RWPE2 (cell line): ENCODE data around the gene TLK1.

Experiments used
- ATAC-seq: fragments of 200-7000 bp; cut with Tn5 transposase; 3 replicates; pipeline ENCODE4 v1.9.1; 2021; ENCODE audit warnings: low read depth
- DNase-seq: peaks from one replicate; pipeline ENCODE4 v3.0.0-alpha.2; 2020; ENCODE audit warnings: low spot score
- H3K27ac ChIP-seq: fragments of 450-650 bp; 2 replicates; pipeline ENCODE4 v1.5.1; 2017; ENCODE audit warnings: mild to moderate bottlenecking; ENCODE audit not compliant: poor library complexity, severe bottlenecking
- H3K27me3 ChIP-seq: fragments of 250-450 bp; sonication (Bioruptor Pico); 2 replicates; pipeline ENCODE4 v1.5.1; 2021; ENCODE audit warnings: mild to moderate bottlenecking, moderate library complexity; ENCODE audit not compliant: insufficient read depth, poor library complexity, severe bottlenecking
- H3K36me3 ChIP-seq: fragments of 250-450 bp; sonication (Bioruptor Pico); 2 replicates; pipeline ENCODE4 v1.5.1; 2020; ENCODE audit warnings: low read depth, mild to moderate bottlenecking, moderate library complexity
- H3K4me1 ChIP-seq: fragments of 250-450 bp; sonication (Bioruptor Pico); 2 replicates; pipeline ENCODE4 v1.5.1; 2021; ENCODE audit warnings: mild to moderate bottlenecking, moderate library complexity; ENCODE audit not compliant: insufficient read depth, poor library complexity, severe bottlenecking
- H3K4me3 ChIP-seq: fragments of 250-450 bp; sonication (Bioruptor Pico); 2 replicates; pipeline ENCODE4 v1.5.1; 2021; ENCODE audit warnings: mild to moderate bottlenecking, moderate library complexity; ENCODE audit not compliant: severe bottlenecking
- H3K9me3 ChIP-seq: fragments of 250-450 bp; sonication (Bioruptor Pico); 2 replicates; pipeline ENCODE4 v1.5.1; 2021; ENCODE audit warnings: mild to moderate bottlenecking, moderate library complexity; ENCODE audit not compliant: severe bottlenecking
- TF ChIP-seq, protein P1 (sequence below): fragments of 450-650 bp; IDR thresholded peaks from one replicate; pipeline ENCODE4 v1.5.1; 2017; ENCODE audit warnings: mild to moderate bottlenecking, moderate library complexity; ENCODE audit not compliant: poor library complexity, severe bottlenecking

Gene TLK1

DNA sequence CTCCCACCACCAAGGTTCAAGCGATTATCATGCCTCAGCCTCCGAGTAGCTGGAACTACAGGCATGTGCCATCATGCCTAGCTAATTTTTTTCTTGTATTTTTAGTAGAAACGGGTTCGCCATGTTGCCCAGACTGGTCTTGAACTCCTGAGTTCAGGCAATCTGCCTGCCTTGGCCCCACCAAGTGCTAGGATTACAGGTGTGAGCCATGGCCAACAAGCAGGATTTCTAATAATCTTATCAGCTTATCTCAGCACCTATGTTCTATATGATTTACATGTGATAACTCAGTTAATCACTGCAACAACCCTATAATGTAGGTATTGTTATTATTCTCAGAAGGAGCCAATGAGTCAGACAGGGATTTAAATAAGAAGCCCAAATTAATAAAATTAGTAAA lies 151.3 kb downstream of the TLK1 start:
- Histone ChIP-seq H3K36me3 (peaks cover 67% of the 10 kb centered on the region), H3K27me3 (no peaks in the 10 kb centered on the region)
- no peak for ATAC-seq

DNA sequence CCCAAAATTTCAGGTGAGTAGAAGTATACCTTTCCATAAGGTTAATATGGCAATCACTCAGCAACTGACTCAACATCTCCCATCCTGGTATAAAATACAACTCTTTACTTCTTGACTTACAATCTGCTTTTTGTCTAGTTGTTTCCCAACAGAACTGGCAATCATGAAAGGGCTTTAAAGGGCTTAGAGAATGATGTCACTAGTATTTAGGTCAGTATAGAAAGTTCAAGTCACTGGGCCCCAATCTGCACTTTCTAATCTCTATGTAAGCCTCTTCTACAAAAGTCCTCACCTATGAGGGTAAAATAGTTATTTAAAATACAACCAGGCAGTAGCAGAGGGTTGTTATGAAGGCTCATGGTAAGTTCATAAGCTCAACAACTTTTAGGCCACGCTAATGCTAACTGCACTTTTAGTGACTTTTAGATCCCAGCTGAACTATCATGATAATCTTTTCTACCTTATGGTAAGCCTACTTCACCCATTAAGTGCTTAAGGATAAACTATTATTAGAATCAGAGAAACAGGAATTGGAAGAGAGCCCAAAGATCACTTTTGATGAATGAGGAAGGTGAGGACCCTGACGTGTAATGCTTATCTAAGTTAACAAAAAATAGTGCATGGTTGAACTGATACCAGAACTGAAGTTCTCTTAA lies 152.0 kb downstream of the TLK1 start:
- no peaks in the 10 kb centered on the region for H3K4me1 ChIP-seq
- peaks cover 64% of the 10 kb centered on the region for H3K36me3 ChIP-seq
- no peaks in the 10 kb centered on the region for H3K9me3 ChIP-seq
- TF ChIP-seq, protein P1, sequence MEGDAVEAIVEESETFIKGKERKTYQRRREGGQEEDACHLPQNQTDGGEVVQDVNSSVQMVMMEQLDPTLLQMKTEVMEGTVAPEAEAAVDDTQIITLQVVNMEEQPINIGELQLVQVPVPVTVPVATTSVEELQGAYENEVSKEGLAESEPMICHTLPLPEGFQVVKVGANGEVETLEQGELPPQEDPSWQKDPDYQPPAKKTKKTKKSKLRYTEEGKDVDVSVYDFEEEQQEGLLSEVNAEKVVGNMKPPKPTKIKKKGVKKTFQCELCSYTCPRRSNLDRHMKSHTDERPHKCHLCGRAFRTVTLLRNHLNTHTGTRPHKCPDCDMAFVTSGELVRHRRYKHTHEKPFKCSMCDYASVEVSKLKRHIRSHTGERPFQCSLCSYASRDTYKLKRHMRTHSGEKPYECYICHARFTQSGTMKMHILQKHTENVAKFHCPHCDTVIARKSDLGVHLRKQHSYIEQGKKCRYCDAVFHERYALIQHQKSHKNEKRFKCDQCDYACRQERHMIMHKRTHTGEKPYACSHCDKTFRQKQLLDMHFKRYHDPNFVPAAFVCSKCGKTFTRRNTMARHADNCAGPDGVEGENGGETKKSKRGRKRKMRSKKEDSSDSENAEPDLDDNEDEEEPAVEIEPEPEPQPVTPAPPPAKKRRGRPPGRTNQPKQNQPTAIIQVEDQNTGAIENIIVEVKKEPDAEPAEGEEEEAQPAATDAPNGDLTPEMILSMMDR, result no peak
- no peaks in the 10 kb centered on the region for H3K27me3 ChIP-seq
- H3K4me3 ChIP-seq, result no peak overlapping the region
- no peak overlapping the region for H3K27ac ChIP-seq
- ATAC-seq, result no peak
- no peak for DNase-seq

More for the DNA sequence above, 151.3 kb downstream of the TLK1 start:
- no peaks in the 10 kb centered on the region for H3K4me1 ChIP-seq
- H3K4me3 ChIP-seq, result no peak overlapping the region
- TF ChIP-seq, protein P1, result no peak
- H3K27ac ChIP-seq, result no peak overlapping the region
- no peak for DNase-seq
- H3K9me3 ChIP-seq, result no peaks in the 10 kb centered on the region

DNA sequence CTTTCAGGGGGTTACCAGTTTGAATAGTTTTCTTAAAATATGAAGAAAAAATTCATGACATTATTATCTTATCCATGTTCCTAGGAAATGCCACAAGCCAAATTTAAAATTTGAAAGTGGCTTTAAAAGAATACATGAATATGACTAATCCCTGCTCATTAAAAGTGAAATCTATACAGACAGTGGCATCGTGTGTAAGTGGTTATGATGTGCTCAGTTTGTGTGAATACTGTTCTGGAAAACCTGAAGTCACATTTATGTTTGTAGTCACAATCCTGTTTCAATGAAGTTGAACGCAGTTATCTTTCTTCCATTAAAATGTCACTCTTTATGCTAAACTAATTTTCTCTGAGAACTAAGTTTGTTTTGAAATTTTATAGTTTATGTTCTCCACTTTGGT lies 155.9 kb downstream of the TLK1 start:
- Histone ChIP-seq H3K36me3 (peaks cover 48% of the 10 kb centered on the region), H3K27ac (no peak overlapping the region), H3K27me3 (no peaks in the 10 kb centered on the region), H3K9me3 (no peaks in the 10 kb centered on the region), H3K4me3 (no peak overlapping the region), H3K4me1 (no peaks in the 10 kb centered on the region)
- ATAC-seq, result no peak
- TF ChIP-seq, protein P1, result no peak
- DNase-seq, result no peak

DNA sequence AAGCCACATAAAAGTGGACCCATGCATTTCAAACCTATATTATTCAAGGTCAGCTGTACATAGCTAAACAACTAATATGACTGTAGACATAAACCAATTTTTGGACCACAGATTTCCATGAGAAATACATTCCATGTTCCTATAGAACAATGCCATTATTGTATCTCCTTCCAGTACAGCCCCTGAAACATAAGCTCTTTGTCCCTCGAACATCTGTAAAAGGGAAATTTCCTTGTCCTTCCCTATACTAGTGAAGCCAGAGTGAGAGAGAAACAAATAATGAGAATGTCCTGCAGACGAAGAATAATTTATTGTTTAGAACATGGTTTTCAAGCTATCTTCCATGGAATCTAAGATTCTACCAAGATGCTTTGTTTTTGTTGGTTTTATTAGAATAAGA lies 156.3 kb downstream of the TLK1 start:
- Histone ChIP-seq H3K4me3 (no peak overlapping the region), H3K4me1 (no peaks in the 10 kb centered on the region), H3K27ac (no peak overlapping the region), H3K9me3 (no peaks in the 10 kb centered on the region), H3K36me3 (peaks cover 48% of the 10 kb centered on the region), H3K27me3 (no peaks in the 10 kb centered on the region)
- no peak for DNase-seq
- no peak for ATAC-seq
- TF ChIP-seq, protein P1, result no peak

DNA sequence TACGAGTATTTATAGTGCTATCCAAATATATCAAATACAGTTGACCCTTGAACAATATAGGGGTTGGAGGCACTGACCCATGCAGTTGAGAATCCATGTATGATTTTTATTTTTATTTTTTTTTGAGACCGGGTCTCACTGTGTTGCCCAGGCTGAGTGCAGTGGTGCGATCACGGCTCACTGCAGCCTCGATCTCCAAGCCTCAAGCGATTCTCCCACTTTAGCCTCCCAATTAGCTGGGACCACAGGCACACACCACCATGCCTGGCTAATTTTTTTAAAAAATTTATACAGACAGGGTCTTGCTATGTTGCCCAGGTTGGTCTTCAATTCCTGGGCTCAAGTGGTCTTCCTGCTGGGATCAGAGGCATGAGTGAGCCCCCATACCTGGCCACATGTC lies 161.0 kb downstream of the TLK1 start:
- Histone ChIP-seq H3K4me1 (no peaks in the 10 kb centered on the region), H3K4me3 (no peak overlapping the region), H3K36me3 (peaks cover 46% of the 10 kb centered on the region), H3K9me3 (no peaks in the 10 kb centered on the region), H3K27ac (no peak overlapping the region), H3K27me3 (no peaks in the 10 kb centered on the region)
- TF ChIP-seq, protein P1, result no peak
- DNase-seq (no peak), ATAC-seq (no peak)
